Mucosa of rectum (tissue), 2 donors: ENCODE data around the gene ATXN1.

Source experiments
- H3K27ac ChIP-seq, 2 donors: one replicate each; pipeline ENCODE4 v1.7.0; 2013; ENCODE audit warnings: inconsistent platforms in 2 of 2, low read depth in 2 of 2, low read length in 2 of 2
- H3K27me3 ChIP-seq, 2 donors: one replicate each; pipeline ENCODE4 v1.7.0; 2013; ENCODE audit warnings: low read length in 2 of 2; ENCODE audit not compliant: control insufficient read depth in 2 of 2, insufficient read depth in 2 of 2
- H3K36me3 ChIP-seq, 2 donors: one replicate each; pipeline ENCODE4 v1.7.0; 2013; ENCODE audit warnings: low read length in 2 of 2; ENCODE audit not compliant: control insufficient read depth in 2 of 2, insufficient read depth in 2 of 2
- H3K4me1 ChIP-seq, 2 donors: one replicate each; pipeline ENCODE4 v1.7.0; 2013; ENCODE audit warnings: low read length in 2 of 2, mild to moderate bottlenecking in 1 of 2; ENCODE audit not compliant: control insufficient read depth in 2 of 2, insufficient read depth in 2 of 2
- H3K4me3 ChIP-seq, 2 donors: one replicate each; pipeline ENCODE4 v1.7.0; 2013; ENCODE audit warnings: low read length in 2 of 2
- H3K9ac ChIP-seq, 2 donors: one replicate each; pipeline ENCODE4 v1.7.0; 2013; ENCODE audit warnings: low read length in 2 of 2, low read depth in 1 of 2, mild to moderate bottlenecking in 1 of 2
- H3K9me3 ChIP-seq, 2 donors: one replicate each; pipeline ENCODE4 v1.7.0; 2013; ENCODE audit warnings: low read length in 2 of 2; ENCODE audit not compliant: control insufficient read depth in 2 of 2
- donor health status: healthy.
- donor health status: Normal muscosa, but diverticular disease.

The ATXN1 gene

DNA sequence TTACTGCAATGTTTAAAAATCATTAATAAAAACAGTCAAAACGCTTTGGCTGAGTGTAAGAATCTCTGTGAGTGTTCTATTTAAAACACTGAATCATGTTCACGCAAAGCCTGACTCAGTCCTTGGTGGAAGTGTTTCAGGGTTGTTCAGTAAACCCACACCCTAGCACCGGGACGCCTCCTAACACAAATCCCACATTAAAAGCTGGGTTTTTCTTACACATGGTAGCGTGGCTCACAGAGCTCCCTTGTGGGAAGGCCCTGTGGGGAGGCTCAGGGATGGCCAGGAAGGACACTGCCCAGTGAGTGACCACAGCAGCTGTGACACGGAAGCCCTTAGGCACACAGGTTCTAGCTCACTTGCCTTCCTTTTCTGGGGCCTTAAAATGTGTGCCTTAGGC, 442.7 kb downstream of the ATXN1 start:
- H3K9me3 ChIP-seq = no peaks in the 10 kb centered on the region
- no peak overlapping the region for H3K27ac ChIP-seq
- H3K4me3 ChIP-seq = no peak overlapping the region
- H3K4me1 ChIP-seq = peaks cover 20% of the 10 kb centered on the region in 2 donors
- H3K27me3 ChIP-seq = no peaks in the 10 kb centered on the region
- H3K36me3 ChIP-seq = peaks cover 0 to 2% of the 10 kb centered on the region in 2 donors
- H3K9ac ChIP-seq = no peak overlapping the region

DNA sequence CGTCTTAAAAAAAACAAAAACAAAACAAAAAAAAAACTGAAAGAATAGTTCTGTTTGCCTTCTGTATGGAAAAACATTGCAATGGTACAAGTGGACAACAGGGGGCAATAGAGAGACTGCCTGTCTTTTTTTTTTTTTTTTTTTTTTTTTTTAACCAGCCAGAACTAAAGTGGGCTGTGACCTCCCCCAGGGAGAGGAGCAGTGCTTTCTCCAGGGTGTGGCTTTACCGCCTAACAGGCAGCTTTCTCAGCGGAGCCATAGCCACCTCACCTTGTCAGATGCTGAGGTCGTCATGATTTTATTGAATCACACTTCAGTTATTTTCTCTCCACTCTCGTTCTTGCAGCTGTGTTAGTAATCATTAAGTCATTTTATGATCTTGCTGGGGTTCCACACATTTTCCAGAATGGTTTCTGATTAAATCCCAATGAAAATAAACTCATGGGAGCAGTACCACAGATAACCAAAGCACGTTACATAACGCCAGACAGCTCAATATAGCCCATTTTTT, 444.5 kb downstream of the ATXN1 start:
- Histone ChIP-seq H3K27me3 (no peaks in the 10 kb centered on the region), H3K27ac (no peak overlapping the region)

DNA sequence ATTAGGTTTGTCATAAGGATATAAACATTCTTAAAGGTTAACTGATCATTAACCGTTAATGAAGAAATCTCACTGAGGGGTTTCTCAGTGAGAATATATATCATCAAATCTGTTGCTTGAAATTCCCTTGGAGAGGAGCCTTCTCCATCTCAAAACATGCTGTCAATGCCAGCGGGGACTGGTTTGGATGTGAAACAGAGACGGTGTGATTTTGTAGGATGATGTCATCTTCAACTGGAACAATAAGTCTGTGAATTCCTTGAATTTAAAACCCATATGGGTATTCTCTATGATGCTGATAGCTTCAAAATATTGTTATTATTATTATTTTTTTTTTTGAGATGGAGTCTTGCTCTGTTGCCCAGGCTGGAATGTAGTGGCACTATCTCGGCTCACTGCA, 447.0 kb downstream of the ATXN1 start:
- peaks cover under 1 to 2% of the 10 kb centered on the region in 2 donors for H3K4me1 ChIP-seq
- no peak overlapping the region for H3K4me3 ChIP-seq
- H3K36me3 ChIP-seq = peaks cover 0 to 3% of the 10 kb centered on the region in 2 donors
- H3K27me3 ChIP-seq = no peaks in the 10 kb centered on the region
- H3K9ac ChIP-seq = no peak overlapping the region
- no peaks in the 10 kb centered on the region for H3K9me3 ChIP-seq
- H3K27ac ChIP-seq = no peak overlapping the region

More for the DNA sequence above, 444.5 kb downstream of the ATXN1 start:
- Histone ChIP-seq H3K4me3 (no peak overlapping the region), H3K36me3 (peaks cover 0 to 2% of the 10 kb centered on the region in 2 donors), H3K4me1 (peaks cover 15 to 20% of the 10 kb centered on the region in 2 donors), H3K9me3 (no peaks in the 10 kb centered on the region), H3K9ac (no peak overlapping the region)

DNA sequence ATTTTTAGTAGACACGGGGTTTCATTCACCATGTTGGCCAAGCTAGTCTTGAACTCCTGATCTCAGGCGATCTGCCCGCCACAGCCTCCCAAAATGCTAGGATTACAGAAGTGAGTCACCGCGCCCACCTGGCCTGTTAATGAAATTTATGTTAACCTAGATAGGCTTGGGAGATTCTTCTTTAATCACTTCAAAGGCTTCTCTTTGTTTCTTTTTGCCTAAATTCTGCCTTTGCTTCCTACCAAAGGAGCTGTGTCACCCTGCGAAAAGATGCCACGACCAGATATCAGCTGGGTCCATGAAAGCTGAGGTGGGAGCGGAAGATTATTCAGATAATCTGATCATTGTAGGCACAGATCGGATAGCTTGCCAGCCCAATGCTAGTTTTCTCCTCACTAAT, 447.5 kb downstream of the ATXN1 start:
- no peak overlapping the region for H3K4me3 ChIP-seq
- peaks cover 0 to 2% of the 10 kb centered on the region in 2 donors for H3K4me1 ChIP-seq
- no peak overlapping the region for H3K27ac ChIP-seq
- peaks cover 0 to 4% of the 10 kb centered on the region in 2 donors for H3K36me3 ChIP-seq
- no peaks in the 10 kb centered on the region for H3K27me3 ChIP-seq
- no peak overlapping the region for H3K9ac ChIP-seq
- H3K9me3 ChIP-seq = no peaks in the 10 kb centered on the region

DNA sequence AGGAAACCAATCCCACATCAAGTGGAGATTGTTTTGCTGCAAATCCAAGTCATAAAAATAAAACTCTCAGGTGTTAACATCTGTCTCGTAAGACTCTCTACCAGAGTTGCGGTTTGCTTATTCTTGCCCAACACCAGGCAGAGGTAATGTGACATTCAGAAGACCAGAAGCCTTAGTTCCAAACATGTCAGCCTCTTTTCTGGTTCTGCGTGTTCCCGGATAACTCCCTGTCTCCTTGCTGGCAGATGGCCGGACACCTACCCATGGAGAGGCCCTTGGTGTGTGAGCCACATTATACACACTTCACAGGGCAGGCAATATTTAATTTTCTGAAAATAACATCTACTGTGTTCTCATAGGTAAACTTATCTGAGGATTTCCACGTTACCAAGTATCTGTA, 449.5 kb downstream of the ATXN1 start:
- peaks cover 0 to under 1% of the 10 kb centered on the region in 2 donors for H3K4me1 ChIP-seq
- no peak overlapping the region for H3K27ac ChIP-seq
- no peak overlapping the region for H3K4me3 ChIP-seq
- H3K9ac ChIP-seq = no peak overlapping the region
- H3K9me3 ChIP-seq = no peaks in the 10 kb centered on the region
- H3K27me3 ChIP-seq = no peaks in the 10 kb centered on the region
- H3K36me3 ChIP-seq = peaks cover 0 to 4% of the 10 kb centered on the region in 2 donors

DNA sequence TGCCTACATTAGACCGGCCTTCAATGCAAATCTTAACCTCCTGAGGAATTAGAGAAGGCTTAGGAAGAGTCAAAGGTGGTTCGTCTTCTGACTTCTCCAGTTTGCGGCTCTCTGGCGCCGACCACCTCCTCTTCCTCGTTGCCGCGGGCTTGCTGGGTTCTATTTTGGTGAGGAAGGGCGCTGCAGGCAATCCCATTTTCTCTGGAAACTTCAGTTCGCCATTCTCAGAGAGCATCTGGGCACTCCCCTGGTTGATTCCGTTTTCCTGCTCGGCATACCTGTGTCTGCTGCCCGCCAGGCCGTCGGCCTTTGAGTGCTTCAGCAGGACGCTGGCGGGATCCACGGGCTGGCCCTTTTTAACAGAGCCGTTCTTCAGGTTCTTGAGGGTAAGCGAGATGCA, 454.9 kb downstream of the ATXN1 start:
- no peak overlapping the region for H3K4me3 ChIP-seq
- H3K9me3 ChIP-seq = no peaks in the 10 kb centered on the region
- H3K27me3 ChIP-seq = no peaks in the 10 kb centered on the region
- H3K27ac ChIP-seq = no peak overlapping the region
- H3K4me1 ChIP-seq = no peaks in the 10 kb centered on the region
- no peak overlapping the region for H3K9ac ChIP-seq
- H3K36me3 ChIP-seq = peaks cover 9 to 12% of the 10 kb centered on the region in 2 donors

DNA sequence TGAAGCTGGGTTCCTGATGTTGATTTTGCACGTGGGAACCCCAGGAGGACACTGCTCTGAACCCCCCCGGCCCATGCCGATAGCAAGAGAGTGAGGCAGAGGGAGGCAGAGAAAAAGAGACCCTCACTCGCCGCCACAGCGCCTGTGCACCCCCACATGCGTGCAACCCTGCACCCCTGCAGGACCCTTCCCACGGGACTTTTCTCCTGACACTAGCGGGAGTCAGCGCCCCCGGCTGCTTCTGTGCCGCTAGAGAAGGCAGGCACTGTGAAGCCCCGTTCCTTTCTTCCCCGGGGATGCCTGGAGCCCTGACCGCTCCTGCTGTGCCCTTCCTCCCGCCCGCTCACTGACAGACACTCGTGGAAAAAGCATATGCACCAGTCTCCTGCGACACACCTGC, 455.5 kb downstream of the ATXN1 start:
- no peak overlapping the region for H3K4me3 ChIP-seq

DNA sequence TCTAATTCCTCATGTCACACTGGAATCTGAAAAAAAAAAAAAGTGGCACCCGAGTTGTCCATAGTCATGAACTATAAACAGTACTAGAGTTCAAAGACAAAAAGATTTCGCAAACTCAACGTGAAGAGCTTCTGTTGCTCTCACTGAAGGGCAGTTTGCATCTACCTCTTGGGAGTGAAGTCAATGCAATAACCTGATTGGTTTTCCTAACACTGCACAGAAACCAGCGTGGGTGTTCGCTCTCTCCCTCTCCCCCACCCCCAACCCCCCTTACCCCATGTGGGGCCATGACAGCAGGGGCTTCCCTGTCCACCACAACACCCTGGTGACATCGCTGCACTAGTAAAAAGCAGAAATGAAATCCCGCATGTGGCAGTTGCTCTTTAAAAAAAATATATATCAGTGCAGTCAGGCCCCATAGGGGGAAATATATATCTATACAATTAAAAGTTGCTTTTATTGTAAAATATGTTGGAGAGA, 456.0 kb downstream of the ATXN1 start:
- no peaks in the 10 kb centered on the region for H3K9me3 ChIP-seq
- no peak overlapping the region for H3K9ac ChIP-seq
- no peak overlapping the region for H3K27ac ChIP-seq
- H3K36me3 ChIP-seq = peaks cover 9 to 12% of the 10 kb centered on the region in 2 donors
- H3K27me3 ChIP-seq = no peaks in the 10 kb centered on the region
- no peak overlapping the region for H3K4me3 ChIP-seq
- H3K4me1 ChIP-seq = no peaks in the 10 kb centered on the region

More for the DNA sequence above, 455.5 kb downstream of the ATXN1 start:
- Histone ChIP-seq H3K27ac (no peak overlapping the region), H3K27me3 (no peaks in the 10 kb centered on the region), H3K4me1 (no peaks in the 10 kb centered on the region), H3K9ac (no peak overlapping the region), H3K9me3 (no peaks in the 10 kb centered on the region), H3K36me3 (peaks cover 9 to 12% of the 10 kb centered on the region in 2 donors)

DNA sequence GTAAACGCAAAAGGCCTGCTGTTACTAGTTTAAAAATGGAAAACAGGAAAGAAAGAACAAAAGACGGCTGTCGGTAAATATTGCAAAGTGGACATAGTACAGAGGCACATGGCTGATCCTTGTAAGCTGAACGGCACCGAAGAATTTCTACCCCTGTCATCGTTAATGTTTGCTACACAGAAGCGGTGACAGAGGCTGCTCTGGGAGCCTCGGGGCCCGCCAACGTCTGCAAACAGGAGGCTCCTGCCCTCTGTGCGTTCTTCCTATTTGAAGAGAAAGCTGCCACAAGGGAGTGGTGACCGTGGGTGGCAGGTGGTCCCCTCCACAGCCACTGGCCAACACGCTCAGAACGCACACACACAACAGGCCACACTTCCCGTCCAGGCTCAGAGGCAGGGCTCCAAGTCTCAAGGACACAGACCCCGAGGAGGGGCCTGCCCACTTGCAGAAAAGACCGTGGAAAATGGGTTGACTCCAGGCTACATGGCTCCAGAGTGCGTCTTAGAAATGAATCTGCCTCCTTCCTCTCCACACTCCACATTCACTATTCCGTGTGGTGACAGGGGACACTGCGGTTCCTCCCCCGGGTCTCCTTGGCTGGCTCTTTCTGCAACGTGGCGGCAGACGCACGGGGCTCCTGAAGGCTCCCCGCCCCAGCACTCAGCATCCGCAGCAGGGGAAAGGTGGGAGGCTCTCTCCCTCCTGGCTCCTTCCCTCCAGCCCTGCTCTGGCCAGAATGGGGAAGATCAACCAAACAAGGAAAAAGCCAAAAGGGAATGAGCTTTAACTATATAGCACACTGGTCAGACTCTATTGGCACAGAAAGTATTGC, 458.3 kb downstream of the ATXN1 start:
- H3K4me3 ChIP-seq = no peak overlapping the region
- no peak overlapping the region for H3K9ac ChIP-seq
- no peaks in the 10 kb centered on the region for H3K27me3 ChIP-seq
- peaks cover 8 to 9% of the 10 kb centered on the region in 2 donors for H3K36me3 ChIP-seq
- H3K27ac ChIP-seq = no peak overlapping the region
- H3K4me1 ChIP-seq = no peaks in the 10 kb centered on the region
- no peaks in the 10 kb centered on the region for H3K9me3 ChIP-seq

DNA sequence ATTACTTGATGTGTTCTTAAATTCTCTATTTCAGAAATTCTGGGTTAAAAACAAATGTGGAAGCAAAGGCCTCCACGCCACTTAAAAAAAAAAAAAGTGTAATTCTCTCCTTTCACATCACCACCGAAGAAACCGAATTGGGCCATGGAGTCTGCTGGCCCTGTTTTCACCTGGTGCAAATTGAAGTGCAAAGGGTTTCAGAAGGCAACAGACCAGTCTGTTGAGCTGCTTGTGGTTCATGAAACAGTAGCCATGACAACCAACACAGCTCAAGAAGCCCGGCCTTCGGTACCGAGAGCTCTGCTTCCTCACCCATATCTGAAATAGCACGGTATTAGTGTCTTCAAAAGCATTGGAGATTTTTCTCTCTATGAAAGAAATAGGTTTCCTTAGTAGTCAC, 459.7 kb downstream of the ATXN1 start:
- Histone ChIP-seq H3K9me3 (no peaks in the 10 kb centered on the region), H3K4me1 (no peaks in the 10 kb centered on the region), H3K4me3 (no peak overlapping the region), H3K9ac (no peak overlapping the region), H3K36me3 (peaks cover 8 to 9% of the 10 kb centered on the region in 2 donors), H3K27me3 (no peaks in the 10 kb centered on the region), H3K27ac (no peak overlapping the region)
